Measurements from ENCODE around the gene RAPGEF1.

Gene RAPGEF1

DNA sequence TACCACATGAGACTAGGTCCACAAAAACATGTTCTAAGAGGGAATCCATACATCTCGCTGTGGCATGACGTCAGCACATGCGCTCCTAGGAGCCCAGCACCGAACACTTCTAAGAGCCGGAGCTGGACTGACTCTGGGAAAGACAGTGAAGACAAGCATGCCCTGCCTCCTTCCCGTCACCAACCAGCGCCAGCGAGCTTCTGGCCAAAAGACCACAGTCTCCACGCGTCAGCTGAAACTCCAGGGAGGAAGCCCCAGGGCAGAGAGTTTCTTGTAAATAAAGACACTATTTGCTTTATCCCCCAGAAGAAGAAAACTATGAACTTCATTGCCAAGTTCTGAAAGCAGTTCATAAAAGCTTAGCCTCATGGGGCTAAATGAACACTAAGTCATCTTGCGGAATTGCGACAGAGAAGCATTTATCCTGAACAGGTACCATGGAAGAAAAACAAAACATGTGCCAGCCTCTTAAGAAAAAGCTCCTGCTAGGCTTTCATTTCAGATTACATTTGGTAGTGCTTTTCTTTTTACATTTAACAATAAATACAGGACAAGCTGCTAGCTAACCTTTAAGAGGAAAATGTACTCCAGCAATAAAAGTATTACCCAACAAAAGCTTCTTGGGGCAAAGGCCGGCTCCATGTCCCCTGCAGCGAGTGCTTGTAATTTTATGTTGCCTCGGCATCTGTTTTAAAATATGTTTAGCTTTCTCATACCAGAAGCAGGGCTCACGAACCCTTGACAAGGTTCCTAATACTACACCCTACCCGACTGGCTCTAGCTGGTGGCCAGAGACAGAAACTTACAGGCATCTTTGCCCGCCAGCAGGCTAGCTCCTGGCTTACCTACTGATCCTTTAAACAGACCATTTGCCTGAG is 98.0 kb downstream of the RAPGEF1 start:
- DNase-seq, result no peak

DNA sequence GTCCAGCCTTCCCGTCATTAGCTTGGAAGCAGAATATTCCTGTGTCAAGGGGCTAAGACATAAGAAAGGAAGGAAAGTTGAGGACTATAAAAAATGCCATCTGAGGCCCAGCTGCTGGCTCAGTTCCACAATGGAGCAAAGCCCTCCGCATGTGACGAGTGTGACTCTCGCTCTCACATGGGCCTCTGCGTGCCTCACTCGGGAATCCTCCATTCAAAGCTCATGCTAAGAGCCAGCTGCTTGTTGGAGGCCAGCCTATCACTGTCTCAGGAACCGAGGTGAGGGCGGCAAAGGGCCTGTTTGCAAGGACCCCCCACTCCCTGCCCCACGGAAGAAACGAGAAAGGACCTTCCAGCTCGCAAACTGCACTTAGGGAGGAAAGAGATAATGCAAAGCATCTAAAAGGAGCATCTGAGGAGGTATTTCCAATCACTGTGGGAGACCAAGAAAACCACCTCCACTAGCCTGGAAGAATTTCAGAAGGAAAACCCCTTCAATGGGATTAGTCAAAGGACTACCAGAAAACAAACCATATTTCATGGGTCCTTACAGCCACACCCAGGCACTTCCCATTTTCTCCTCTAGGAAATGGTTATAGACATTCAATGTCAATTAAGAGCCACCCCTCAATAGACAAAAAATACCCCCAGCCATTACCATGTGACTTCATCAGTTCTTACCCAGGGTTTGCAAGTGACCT is 99.3 kb downstream of the RAPGEF1 start:
- DNase-seq, result no peak

DNA sequence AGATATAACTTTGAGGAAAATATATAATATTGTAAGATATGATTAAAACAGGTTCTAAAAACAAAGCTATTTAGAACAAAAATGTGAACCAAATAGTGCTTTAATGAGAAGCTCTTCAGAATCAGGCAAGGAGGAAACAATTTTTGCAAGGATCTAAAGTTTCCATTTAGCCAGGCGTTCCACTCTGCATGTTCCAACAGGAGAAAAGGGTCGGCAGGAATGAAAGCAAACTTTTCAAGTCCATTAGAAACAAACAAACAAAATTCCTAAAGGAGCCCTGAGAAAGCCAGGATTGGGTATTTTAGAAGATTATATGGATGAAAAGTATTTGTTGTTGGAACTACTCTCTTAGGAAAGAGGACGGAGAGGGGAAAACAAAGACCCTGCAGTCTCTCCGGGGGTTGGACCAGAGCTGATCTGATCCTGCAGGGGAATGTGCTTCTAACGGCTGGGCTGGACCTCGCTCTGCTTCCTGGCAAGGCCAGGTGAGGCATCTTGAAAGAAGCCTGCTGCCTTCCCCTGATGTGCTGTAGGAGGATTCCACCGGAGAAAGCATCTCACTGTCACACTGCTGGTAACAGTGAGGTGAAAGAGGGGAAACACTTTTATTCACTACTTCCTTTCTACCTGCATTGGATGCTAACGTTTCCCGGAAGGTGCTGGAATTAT is 100.0 kb downstream of the RAPGEF1 start:
- no peak for DNase-seq

DNA sequence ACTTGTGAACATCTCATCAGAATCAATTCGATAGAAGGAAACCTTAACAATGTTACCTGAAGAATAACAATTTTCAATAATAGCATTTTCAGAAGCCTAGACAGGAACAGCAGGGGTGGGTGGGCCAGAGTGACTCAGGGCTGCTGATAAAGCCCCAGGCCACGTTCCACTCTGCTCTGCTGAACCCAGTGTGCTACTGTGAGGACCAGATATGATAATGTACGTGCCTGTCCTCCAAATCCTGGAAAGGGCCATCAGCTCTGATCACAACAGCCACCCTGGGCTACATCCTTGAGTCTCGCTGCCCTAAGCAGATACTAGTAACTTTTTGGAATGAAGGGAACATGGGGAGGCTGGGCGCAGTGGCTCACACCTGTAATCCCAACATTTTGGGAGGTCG is 103.3 kb downstream of the RAPGEF1 start:
- no peak for DNase-seq

DNA sequence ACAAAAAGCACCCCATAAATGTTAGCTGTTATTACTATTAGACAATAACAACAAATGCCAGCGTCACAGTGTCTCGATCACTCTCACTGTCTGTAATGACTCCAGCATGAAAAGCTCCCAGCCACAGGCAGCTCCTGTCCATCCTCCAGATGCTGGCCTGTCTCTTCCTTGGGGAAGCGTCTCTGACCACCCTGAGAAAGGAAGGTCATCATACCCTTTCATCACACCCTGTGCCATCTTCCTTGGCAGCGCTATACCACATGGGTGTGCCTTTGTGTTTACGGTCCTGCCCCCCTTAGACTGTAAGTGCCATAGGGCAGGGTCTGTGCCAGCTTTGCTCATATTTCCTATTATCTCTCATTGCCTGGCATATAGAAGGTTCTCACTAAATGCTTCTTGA is 104.0 kb downstream of the RAPGEF1 start:
- DNase-seq, result no peak

DNA sequence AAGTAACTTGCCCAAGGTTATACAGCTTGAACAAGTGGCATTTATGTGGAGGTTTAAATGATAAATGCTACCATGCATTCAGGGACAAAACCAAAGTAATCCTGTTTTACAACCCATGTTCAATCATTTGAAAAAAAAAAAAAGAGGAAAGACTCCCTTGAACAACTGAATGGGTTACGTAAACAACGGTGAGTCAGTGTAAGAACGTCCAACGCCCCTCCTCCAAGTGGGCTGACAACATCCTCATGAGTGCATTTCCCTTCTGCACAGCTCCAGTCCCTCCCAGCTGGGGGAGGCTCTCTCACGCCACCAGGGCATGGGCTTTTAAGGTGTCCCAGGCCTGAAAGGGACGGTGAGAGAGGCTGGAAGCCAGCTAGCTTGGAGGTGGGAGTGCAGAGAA is 104.6 kb downstream of the RAPGEF1 start:
- DNase-seq, result peak; percentile 89

DNA sequence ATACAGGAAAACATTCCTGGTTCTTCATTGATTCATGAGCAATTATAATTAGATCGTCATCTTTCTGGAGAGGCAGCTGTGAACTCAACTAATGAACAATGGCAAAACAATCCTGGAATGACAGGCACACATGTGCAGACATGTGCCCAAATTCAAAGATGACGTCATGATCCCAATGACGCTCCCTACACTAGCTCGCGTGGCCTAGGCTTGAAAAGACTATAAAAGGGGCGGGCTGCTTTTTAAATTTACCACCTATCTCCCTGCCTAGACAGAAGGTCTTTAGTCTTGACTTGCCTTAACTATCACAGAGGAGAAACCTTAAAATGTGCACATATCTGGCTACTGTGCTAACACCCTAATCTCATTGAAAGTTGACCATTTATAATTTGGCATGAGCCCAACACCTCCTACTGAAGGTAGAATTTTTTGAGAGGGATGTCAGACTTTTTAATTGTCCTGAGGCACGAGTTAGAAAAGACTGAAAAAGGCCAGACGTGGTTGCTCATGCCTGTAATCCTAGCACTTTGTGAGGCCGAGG is 106.3 kb downstream of the RAPGEF1 start:
- no peak for DNase-seq

DNA sequence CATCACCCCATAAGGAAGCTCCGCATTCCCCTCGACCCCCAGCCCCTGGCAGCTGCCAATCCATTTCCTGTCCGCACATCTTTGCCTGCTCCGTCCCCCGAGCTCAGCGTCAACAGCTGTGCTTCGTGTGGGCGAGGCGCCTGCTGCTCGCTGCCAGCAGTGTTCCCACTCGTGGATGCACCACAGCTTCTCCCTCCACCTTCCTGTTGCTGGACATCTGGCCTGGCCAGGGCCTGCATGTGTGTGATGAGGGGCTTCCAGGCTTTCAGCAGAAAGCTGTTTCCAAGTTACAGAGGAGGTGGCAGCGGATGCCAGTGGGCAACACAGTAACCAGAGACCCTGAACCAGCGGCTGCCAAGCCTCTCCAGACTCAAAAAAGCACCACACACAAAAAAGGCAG is 108.6 kb downstream of the RAPGEF1 start:
- no peak for DNase-seq

DNA sequence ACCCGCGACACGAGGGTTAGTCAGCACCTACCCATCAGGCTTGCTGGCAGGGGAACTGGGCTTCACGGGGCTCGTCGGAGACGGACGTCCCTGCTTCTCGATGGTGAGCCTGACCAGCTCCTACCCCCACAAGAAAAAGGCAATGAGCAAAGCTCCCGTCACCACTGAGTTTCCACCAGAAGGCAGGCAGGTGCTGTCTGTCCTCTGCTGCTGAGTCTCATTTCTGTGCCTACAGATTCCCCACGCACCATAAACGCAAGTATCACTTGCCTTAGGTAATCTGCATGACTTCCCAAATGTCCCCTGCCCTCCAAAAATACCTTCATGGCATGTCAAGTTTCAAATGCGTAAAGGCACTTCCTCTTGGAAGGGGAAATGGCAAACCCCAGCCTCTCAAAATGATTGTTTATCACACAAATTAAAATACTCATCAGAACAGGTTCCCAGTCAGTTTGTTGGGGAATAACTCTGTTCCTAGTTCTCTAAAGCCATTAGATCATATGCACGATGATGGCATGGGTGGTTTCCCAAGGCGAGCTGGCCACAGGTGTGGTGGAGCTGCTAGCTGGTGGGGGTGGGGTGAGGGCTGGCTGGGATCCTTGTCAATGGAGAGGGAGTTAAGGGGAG is 109.6 kb downstream of the RAPGEF1 start:
- DNase-seq, result peak; percentile 64

DNA sequence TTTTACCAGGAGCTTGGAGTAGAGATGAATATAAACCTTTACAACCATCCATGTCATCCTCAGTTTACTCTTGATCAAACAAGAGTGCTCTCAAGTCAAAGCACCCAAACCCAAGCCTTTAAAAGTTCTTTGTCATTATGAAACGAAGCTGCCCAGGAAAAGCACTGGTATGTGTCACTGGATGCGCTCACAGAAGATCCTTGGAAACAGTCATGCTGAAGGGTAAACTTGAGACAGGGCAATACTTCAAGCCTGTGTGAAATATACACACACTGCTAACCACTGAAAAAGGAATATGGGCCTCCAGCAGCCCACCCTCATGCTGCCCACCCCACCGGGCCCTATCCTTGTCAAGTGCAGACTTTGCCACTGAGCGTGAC is 110.1 kb downstream of the RAPGEF1 start:
- DNase-seq, result no peak

DNA sequence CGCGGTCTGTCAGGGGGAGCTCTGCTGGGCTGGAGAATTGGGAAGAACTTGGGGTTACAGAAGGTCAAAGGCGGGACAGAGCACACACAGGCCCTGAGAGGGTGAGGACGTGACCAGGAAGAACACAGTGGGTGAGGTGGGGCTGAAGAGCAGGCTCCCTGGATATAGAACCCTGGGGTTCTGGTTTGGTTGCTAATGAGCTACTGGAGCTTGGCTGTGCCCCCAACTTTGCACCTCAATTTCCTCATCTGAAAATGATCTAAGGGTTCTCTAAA is 110.7 kb downstream of the RAPGEF1 start:
- no peak for DNase-seq

DNA sequence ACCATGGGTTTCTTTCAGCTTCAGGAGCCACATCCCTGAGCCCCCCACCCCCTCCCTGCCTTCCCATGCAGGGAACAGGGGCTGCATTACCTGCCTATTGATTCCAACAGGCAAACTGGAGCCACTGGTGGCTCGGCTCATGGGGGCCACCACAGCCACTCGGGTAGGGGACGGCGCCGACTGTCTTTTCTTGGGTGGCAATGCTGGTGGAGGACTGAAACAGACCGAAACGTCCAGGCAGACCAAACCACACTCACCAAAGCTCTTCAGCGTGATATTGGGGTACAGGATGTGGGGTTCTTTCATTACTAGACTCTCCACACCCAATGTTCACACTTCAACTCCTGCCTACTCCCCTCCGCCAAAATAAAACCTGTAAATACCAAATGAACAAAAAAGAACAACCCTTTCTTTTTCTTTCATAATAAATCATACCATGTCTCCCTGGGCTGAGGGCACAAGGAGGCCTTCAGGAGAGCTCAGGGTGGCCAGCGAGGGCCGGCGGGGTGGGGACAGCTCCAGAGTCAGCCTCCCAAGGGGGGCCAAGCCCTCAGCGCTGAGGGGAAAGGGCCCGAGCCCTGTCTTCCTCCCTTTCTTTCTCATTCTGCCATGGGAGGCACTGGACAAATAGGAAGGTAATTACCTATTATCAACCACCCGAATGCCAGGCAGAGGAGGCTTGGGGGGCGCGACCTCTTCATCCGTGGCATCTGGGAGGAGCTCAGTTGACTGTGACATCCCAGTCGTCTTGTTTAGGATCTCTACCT is 111.2 kb downstream of the RAPGEF1 start:
- DNase-seq, result peak; percentile 63

DNA sequence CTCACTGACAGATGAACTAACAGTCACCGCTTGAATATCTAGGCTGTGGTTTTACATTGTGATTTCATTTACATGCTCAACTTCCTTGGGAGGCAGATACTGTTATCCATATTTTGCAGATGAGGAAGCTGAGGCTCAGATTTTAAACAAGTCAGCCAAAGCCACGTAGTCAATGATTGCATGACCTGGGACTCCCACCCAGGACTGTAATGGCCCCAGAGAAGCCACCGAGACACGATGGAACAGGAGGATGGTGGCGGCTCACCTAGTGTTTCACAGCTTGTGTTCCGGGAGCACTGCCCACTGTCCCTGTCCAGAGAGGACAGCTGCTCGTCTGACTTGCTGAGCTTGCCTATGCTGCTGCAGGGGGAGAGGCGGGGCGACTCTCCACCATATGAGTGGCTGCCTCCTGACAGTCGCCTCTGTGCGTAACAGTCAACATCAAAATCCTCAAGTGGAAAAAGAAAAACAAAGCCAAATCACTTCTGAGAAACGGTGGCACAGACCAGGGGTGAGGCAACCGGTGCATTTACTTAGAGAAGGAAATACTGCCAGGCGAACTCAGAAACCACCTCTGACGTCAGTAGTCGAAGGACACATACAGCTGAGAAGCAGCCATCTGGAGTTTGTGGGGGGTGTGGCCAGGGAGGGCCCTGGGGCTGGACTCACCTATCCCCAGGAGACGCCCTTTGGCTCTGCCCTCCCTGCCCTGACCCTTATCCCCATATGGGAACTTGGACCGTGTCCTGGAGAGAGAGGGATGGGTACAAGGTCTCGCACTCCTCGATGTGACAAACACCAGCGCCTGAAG is 112.0 kb downstream of the RAPGEF1 start:
- peak; percentile 91 for DNase-seq

DNA sequence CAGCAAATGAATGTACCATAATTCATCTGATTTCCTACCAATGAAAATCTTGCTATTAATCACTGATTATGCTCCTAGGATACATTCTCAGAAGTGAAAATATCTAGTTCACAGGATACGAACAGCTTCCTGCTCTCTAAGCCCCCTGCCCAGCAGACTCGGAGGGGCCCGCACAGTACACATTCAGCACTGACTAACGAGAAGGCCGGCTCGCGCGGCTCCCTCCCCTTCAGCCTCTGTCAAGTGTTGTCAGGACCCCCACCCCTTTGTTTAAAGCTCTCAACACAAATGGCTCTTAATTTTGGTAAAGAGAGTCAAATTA is 112.6 kb downstream of the RAPGEF1 start:
- no peak for DNase-seq

DNA sequence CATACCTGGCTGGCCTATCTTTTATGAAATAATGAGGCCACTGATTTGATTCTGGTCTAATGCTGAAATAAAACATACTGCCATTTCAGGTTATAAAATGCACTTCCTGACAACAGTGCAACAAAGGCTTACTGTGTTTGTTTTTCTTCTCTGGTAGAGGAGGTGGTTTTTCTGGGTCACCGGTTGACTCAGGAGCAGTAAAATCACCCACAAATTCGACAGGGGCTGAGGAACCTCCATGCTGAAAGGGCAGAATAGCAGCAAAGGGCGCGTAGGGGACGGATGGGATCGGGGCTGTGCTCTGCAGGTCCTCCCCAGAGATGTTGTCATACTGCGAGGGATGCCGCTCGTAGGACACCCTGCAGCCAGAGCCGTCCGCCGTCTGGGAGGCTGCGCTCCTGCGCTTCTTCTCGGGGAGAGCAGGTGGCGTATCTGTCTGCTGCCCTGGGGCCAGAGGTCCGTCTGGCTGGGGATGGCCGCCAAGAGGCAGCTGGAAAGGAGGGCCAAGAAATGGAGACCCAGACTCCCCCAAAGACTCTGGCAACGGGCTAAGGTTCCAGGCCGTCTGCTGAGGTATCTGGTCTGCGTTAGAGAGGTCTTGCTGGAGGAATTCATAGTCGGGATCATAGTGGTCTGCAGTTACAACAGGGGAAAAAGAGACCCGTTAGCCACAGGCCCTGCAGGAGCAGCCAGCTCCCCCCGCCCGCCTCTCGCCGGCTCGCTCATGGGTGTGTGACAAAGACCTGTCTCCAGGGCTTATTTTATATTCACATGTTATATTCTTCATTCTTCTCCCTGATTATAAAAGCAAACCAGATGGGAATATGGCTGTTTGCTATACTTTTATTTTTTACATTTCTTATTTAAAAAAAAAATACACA is 113.8 kb downstream of the RAPGEF1 start:
- no peak for DNase-seq

DNA sequence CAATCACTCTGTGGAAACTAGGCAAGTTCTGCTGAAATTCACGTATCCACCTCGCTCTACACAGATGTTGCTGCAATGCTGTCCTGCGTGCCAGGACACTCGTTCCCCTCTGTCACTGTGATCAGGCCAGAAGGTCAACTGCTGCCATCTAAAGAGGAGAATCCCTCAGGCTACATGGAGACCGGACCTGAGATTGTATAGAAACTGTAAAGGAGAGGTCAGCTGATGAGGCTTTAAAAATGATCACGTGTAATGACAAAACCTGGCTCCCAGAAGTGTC is 114.4 kb downstream of the RAPGEF1 start:
- DNase-seq, result no peak

DNA sequence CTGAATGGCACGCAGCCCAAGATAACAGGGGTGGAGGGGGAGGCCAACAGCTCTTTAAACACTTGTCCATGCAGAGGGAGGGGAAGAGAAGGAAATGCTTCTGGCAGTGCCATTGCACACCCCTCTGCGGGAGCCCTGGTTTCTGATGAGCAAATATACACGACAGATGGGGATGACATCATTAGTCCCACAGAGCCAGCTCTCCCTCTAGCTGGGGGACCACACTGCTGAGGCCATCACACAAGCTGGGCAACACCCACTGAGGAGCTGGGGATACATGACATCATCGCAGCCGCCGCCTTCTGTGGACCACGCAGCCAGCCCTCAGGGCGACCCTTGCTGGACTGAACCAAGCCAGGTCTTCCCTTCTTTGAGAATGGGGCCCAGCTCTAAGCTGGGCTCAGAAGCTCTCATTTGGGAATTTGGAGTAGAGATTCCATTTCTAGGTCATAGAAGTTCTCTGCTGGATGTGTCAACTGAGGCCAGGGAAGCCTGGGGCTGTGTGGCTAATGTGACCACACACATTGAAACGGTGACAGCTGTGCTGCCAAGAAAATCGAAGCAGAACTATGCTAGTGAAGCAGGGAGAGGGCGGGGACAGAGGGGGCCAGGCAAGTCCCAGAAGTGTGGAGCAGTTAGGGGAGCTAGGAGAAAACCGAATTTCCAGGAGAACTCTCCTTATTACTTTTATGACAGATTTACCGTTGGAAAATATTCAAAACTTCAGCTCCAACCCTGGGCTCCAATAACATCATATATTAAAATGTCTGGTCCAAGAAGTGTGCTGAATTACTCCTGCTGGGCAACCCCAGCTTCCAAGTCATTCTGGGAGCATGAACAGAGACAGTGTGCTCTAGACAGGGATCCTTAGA is 115.0 kb downstream of the RAPGEF1 start:
- DNase-seq, result peak; percentile 38

DNA sequence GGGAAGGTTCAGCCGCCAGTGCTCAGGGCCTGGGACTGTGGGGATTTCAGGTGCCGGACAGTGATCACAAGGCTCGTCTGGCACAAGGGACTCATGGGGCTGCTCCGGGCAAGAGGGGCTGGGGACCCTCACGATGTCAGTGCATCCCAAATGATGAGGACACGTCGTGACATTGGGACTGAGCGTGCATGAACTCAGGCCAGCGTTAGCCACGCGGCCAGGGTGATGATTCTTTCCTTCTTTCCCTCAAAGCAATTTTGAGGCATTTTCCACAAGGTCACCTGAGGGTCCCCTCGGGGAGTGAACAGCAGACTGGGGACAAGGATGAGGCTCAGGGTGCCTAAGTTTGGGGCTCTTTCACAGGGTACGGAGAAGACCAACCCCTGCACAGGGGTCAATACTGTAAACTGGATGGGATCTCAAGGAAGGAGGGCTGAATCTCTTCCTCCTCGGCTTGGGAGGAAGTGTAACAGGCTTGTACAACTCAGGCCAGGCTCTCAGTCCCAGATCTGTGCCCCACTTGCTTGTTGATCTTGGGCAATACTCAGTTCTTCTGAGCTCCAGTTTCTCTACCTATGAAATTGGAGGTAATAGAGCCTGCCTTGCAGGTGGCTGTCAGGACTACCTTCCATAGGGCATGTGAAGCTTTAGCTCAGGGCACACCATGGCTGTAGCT is 116.1 kb downstream of the RAPGEF1 start:
- no peak for DNase-seq

DNA sequence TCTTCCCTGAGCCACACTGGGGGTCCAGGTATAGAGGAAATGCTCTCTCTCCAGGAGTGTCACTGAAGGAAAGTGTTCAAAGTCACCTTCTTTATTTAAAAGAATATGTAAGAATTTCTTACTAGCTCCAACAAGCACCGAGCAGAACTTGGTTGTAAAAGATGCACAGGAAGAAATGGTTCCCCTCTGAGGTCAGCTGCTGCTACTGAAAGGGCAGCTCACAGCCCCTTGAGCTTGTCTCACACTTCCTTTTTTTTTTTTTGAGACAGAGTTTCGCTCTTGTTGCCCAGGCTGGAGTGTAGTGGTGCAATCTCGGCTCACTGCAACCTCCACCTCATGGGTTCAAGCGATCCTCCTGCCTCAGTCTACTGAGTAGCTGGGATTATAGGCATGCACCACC is 117.4 kb downstream of the RAPGEF1 start:
- DNase-seq, result peak; percentile 44

Measured in CD4-positive, alpha-beta T cell treated with Interleukin-15 for 1 hour (primary cell).